GM19023 (cell line): Measurements from ENCODE around the gene ABCC9.

Experiments
- ATAC-seq: cut with Tn5 transposase; IDR thresholded peaks from one replicate; pipeline ENCODE4 v1.9.1; 2021; ENCODE audit warnings: mild to moderate bottlenecking, moderate library complexity; ENCODE audit not compliant: unreplicated experiment

The ABCC9 gene

GRCh38 chr12:21940549-21941505 is at the start of gene ABCC9:
ABCC9 (minus strand) TSS chr12:21941426; CDS start chr12:21936674, 4,752 bp downstream.
- ATAC-seq: peak; percentile 49

GRCh38 chr12:21989819-21990412 is 48.7 kb upstream of the ABCC9 start:
- ATAC-seq: no peak

- no peak for ATAC-seq
Observed at GRCh38 chr12:21988619-21989018, 47.4 kb upstream of the ABCC9 start.

- ATAC-seq: no peak
Observed at GRCh38 chr12:21987755-21988154, 46.5 kb upstream of the ABCC9 start.

GRCh38 chr12:21985155-21985554 is 43.9 kb upstream of the ABCC9 start:
- ATAC-seq: no peak

GRCh38 chr12:21984375-21984774 is 43.1 kb upstream of the ABCC9 start:
- no peak for ATAC-seq

GRCh38 chr12:21983095-21983494 is 41.9 kb upstream of the ABCC9 start:
- ATAC-seq: no peak

GRCh38 chr12:21980544-21980943 is 39.3 kb upstream of the ABCC9 start:
- ATAC-seq: no peak

- no peak for ATAC-seq
Observed at GRCh38 chr12:21975293-21975692, 34.1 kb upstream of the ABCC9 start.

- no peak for ATAC-seq
Observed at GRCh38 chr12:21973221-21973620, 32.0 kb upstream of the ABCC9 start.

GRCh38 chr12:21972055-21972454 is 30.8 kb upstream of the ABCC9 start:
- ATAC-seq: no peak

GRCh38 chr12:21971344-21971743 is 30.1 kb upstream of the ABCC9 start:
- ATAC-seq: no peak

- no peak for ATAC-seq
Observed at GRCh38 chr12:21962821-21963220, 21.6 kb upstream of the ABCC9 start.

GRCh38 chr12:21962236-21962635 is 21.0 kb upstream of the ABCC9 start:
- ATAC-seq: no peak

- no peak for ATAC-seq
Observed at GRCh38 chr12:21950649-21951048, 9.4 kb upstream of the ABCC9 start.

GRCh38 chr12:21949036-21949435 is 7.8 kb upstream of the ABCC9 start:
- no peak for ATAC-seq

GRCh38 chr12:21946983-21947382 is 5.8 kb upstream of the ABCC9 start:
- no peak for ATAC-seq

GRCh38 chr12:21945002-21945401 is 3.8 kb upstream of the ABCC9 start:
- ATAC-seq: no peak

GRCh38 chr12:21942377-21942703 is 1.1 kb upstream of the ABCC9 start:
- no peak for ATAC-seq

GRCh38 chr12:21941506-21942376 is 515 bp upstream of the ABCC9 start:
- ATAC-seq: no peak

- no peak for ATAC-seq
Observed at GRCh38 chr12:21939435-21939834, 1.8 kb downstream of the ABCC9 start.
